Putamen (tissue), 1 donor: Measurements from ENCODE around the gene LRRTM3.

Experiments used
- DNase-seq: peaks from one replicate; pipeline ENCODE4 v3.0.0-alpha.2; 2016; ENCODE audit warnings: low spot score

Gene LRRTM3

GRCh38 chr10:67119651-67120050, 193.8 kb downstream of the LRRTM3 start:
- peak; percentile 44 for DNase-seq

GRCh38 chr10:67127441-67127840, 201.6 kb downstream of the LRRTM3 start:
- DNase-seq, result peak; percentile 22

GRCh38 chr10:67140641-67141040, 214.8 kb downstream of the LRRTM3 start:
- no peak for DNase-seq

GRCh38 chr10:67141300-67141699, 215.5 kb downstream of the LRRTM3 start:
- DNase-seq, result no peak

GRCh38 chr10:67144530-67144929, 218.7 kb downstream of the LRRTM3 start:
- no peak for DNase-seq
